ENCODE measurements around the gene ZBTB42. TPM values are rescaled to one million over a fixed set of nuclear protein-coding genes. Genes with fewer than 3 reads are reported as not detected.

Gene ZBTB42
- total RNA-seq, 1 experiment from 2014 or later, result 6.4 TPM

DNA sequence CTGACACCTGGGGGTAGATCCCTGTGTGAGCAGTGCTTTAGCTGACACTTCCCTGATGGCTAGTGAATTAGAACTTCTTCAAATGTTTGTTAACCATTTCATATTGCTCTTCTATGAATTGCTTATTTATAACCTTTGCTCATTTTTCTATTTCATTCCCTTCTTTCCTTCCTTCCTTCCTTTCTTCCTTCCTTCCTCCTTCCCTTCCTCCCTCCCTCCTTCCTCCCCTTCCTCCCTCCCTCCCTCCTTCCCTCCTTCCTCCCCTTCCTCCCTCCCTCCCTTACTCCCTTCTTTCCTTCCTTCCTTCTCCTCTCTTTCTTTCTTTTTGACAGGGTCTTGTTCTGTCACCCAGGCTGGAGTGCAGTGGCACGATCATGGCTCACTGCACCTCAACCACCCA is 40.8 kb downstream of the ZBTB42 start (continued):
- TF ChIP-seq PRDM15 (CRISPR knock-in tag; IDR thresholded peaks at IDR 0.05), result no peak

GRCh38 chr14:104843006-104843405 is 42.1 kb downstream of the ZBTB42 start:
- peaks cover 81% of the 10 kb centered on the region for H3K27me3 Mint-ChIP-seq (ENCODE audit: low read depth)

DNA sequence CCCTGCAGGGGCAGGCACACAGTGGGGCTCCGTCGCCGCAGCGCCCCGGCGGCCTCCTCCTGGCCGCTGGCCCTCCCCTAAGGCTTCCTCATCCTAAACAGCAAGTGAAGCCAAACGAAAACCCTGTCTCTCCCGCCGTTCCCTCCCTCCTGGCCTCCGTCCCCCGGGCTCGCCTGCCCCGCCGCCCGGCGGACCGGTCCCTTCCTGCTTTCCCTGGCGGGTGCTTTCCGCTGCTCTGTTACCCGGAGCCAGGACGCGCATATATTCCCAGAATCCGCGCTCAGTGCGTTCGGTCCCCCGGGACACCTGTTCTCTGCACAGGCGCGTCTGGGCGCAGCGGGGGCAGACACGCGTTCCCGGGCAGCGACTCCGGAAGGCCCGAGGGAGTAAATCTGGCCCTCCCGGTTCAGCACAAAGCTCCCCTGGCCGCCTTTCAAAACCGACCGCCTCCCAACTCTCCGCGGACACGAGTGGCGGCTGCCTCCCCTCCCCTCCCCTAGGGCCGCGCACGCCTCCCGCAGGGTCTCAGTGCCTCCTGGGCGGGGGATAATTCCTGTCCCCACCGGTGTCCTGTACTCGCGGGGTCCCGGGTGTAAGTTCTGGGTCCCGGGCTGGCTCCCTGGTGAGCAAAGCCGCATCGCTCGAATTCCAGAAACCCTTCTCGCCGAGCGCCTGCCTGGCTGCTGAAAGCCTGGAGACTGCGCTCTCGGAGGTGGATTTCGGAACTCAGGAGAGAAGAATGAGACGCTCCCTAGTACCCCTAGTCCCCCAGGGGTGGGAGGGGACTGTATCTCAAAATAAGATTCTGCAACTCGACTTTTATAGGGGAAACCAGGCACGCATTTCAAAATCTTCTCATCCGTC is 42.8 kb downstream of the ZBTB42 start:
- Mint-ChIP-seq H3K27ac (peak overlapping the region; percentile 68; the same call in 1 of the 2 replicates), H3K36me3 (peaks cover 5% of the 10 kb centered on the region), H3K4me3 (peak overlapping the region; percentile 75), H3K27me3 (ENCODE audit: low read depth) (peaks cover 78% of the 10 kb centered on the region), H3K9me3 (0 out of 2 replicates have a peak, but pooled peaks cover 8% of the 10 kb centered on the region), H3K4me1 (peaks cover 13% of the 10 kb centered on the region)
- DNase-seq (ENCODE audit: low spot score) (peak; percentile 77), ATAC-seq (peak; percentile 78)
- POLR2A ChIA-PET, result interaction anchor here (1.5 to 2.7 kb wide), 2 partner anchors 17 to 21 kb away, joined by 5 to 7 read pairs; no protein-coding TSS in a partner anchor
- CTCF ChIA-PET, result interaction anchor here (1.3 to 8.3 kb wide), 5 partner anchors 12 to 202 kb away, joined by 3 to 68 read pairs (median 8); no protein-coding TSS in a partner anchor
- TF ChIP-seq RORB (CRISPR knock-in tag; IDR thresholded peaks at IDR 0.05) (no peak), ZSCAN18 (CRISPR knock-in tag; IDR thresholded peaks at IDR 0.05) (no peak), TEAD1 (CRISPR knock-in tag; IDR thresholded peaks at IDR 0.05) (no peak), ESRRA (CRISPR knock-in tag; IDR thresholded peaks at IDR 0.05; ENCODE audit: borderline replicate concordance) (no peak), NR1H2 (CRISPR knock-in tag; IDR thresholded peaks at IDR 0.05) (no peak), ATF1 (CRISPR knock-in tag; IDR thresholded peaks at IDR 0.05) (no peak), SMAD4 (CRISPR knock-in tag; IDR thresholded peaks at IDR 0.05) (no peak), RELA (CRISPR knock-in tag; IDR thresholded peaks at IDR 0.05; ENCODE audit: borderline replicate concordance) (no peak), PRDM15 (CRISPR knock-in tag; IDR thresholded peaks at IDR 0.05) (peak; percentile 85), TEAD4 (CRISPR knock-in tag; IDR thresholded peaks at IDR 0.05) (no peak), CDX4 (CRISPR knock-in tag; IDR thresholded peaks at IDR 0.05; ENCODE audit: borderline replicate concordance) (no peak), ZBTB21 (CRISPR knock-in tag; IDR thresholded peaks at IDR 0.05; ENCODE audit: borderline replicate concordance) (no peak), ETV6 (CRISPR knock-in tag; IDR thresholded peaks at IDR 0.05) (no peak), ZNF138 (CRISPR knock-in tag; conservative IDR thresholded peaks at IDR 0.05) (no peak)
- TF ChIP-seq, protein P1, sequence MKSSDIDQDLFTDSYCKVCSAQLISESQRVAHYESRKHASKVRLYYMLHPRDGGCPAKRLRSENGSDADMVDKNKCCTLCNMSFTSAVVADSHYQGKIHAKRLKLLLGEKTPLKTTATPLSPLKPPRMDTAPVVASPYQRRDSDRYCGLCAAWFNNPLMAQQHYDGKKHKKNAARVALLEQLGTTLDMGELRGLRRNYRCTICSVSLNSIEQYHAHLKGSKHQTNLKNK (CRISPR knock-in tag; IDR thresholded peaks at IDR 0.05), result no peak

More at GRCh38 chr14:104843006-104843405, 42.1 kb downstream of the ZBTB42 start:
- TF ChIP-seq TP53 (CRISPR knock-in tag; IDR thresholded peaks at IDR 0.05), result 0 out of 2 replicates have a peak, but pooled peaks have one; percentile 49
- TF ChIP-seq SP1 (CRISPR knock-in tag; conservative IDR thresholded peaks at IDR 0.05), result no peak
- no peak for TF ChIP-seq HMGA2 (CRISPR knock-in tag; IDR thresholded peaks at IDR 0.05)
- TF ChIP-seq TEAD1 (CRISPR knock-in tag; IDR thresholded peaks at IDR 0.05), result no peak
- TF ChIP-seq FOXP1 (CRISPR knock-in tag; IDR thresholded peaks at IDR 0.05; ENCODE audit: borderline replicate concordance), result no peak
- TF ChIP-seq, protein P2, sequence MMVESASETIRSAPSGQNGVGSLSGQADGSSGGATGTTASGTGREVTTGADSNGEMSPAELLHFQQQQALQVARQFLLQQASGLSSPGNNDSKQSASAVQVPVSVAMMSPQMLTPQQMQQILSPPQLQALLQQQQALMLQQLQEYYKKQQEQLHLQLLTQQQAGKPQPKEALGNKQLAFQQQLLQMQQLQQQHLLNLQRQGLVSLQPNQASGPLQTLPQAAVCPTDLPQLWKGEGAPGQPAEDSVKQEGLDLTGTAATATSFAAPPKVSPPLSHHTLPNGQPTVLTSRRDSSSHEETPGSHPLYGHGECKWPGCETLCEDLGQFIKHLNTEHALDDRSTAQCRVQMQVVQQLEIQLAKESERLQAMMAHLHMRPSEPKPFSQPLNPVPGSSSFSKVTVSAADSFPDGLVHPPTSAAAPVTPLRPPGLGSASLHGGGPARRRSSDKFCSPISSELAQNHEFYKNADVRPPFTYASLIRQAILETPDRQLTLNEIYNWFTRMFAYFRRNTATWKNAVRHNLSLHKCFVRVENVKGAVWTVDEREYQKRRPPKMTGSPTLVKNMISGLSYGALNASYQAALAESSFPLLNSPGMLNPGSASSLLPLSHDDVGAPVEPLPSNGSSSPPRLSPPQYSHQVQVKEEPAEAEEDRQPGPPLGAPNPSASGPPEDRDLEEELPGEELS (CRISPR knock-in tag; IDR thresholded peaks at IDR 0.05), result no peak
- ATAC-seq (0 out of 2 replicates have a peak, but pooled peaks have one; percentile 4), DNase-seq (ENCODE audit: low spot score) (no peak)
- H3K9me3 Mint-ChIP-seq, result 0 out of 2 replicates have a peak, but pooled peaks cover 12% of the 10 kb centered on the region
- ChIA-PET POLR2A (interaction anchor here (1.5 to 2.7 kb wide), 2 partner anchors 16 to 21 kb away, joined by 5 to 7 read pairs; no protein-coding TSS in a partner anchor), CTCF (interaction anchor here (0.7 to 8.3 kb wide), 5 partner anchors 11 to 203 kb away, joined by 3 to 68 read pairs (median 8); no protein-coding TSS in a partner anchor)
- H3K36me3 Mint-ChIP-seq, result peaks cover 2% of the 10 kb centered on the region
- H3K27ac Mint-ChIP-seq, result no peak overlapping the region
- peak overlapping the region; percentile 75 for H3K4me3 Mint-ChIP-seq
- peaks cover 13% of the 10 kb centered on the region for H3K4me1 Mint-ChIP-seq

Measured in WTC11 (cell line).